T-helper 9 cell (primary cell): ENCODE data around the gene PLA2G4E.
A peak's percentile ranks its signal among the peaks of the same experiment; 100 is the strongest.

Experiments
- DNase-seq: peaks from one replicate; pipeline ENCODE4 v3.0.0-alpha.2; 2020

Gene PLA2G4E

GRCh38 chr15:41990243-41990605 is 30.6 kb downstream of the PLA2G4E start:
- no peak for DNase-seq

GRCh38 chr15:41989573-41990242 is 31.1 kb downstream of the PLA2G4E start:
- DNase-seq = peak; percentile 79

GRCh38 chr15:41988896-41989572 is 31.8 kb downstream of the PLA2G4E start:
- DNase-seq = no peak

- DNase-seq = no peak
Observed at GRCh38 chr15:41987925-41988275, 32.9 kb downstream of the PLA2G4E start.

- no peak for DNase-seq
Observed at GRCh38 chr15:41987246-41987924, 33.5 kb downstream of the PLA2G4E start.

- no peak for DNase-seq
Observed at GRCh38 chr15:41985236-41986160, 35.3 kb downstream of the PLA2G4E start.

- no peak for DNase-seq
Observed at GRCh38 chr15:41984622-41985021, 36.2 kb downstream of the PLA2G4E start.

GRCh38 chr15:41983621-41984571 is 36.9 kb downstream of the PLA2G4E start:
- DNase-seq = no peak

- no peak for DNase-seq
Observed at GRCh38 chr15:41983221-41983620, 37.6 kb downstream of the PLA2G4E start.

- DNase-seq = no peak
Observed at GRCh38 chr15:41982133-41982930, 38.5 kb downstream of the PLA2G4E start.

GRCh38 chr15:41981371-41982132 is 39.3 kb downstream of the PLA2G4E start:
- no peak for DNase-seq

GRCh38 chr15:41980654-41981323 is 40.1 kb downstream of the PLA2G4E start:
- no peak for DNase-seq

GRCh38 chr15:41979493-41980266 is 41.2 kb downstream of the PLA2G4E start:
- no peak for DNase-seq

- no peak for DNase-seq
Observed at GRCh38 chr15:41978534-41978933, 42.3 kb downstream of the PLA2G4E start.

- DNase-seq = no peak
Observed at GRCh38 chr15:41977757-41978383, 43.0 kb downstream of the PLA2G4E start.

GRCh38 chr15:41975669-41976068 is 45.2 kb downstream of the PLA2G4E start:
- DNase-seq = no peak

GRCh38 chr15:41974041-41974440 is 46.8 kb downstream of the PLA2G4E start:
- no peak for DNase-seq
